GM12878 (cell line): ENCODE data around the gene SLC6A8. TPM values are rescaled to one million over a fixed set of nuclear protein-coding genes. Genes with fewer than 3 reads are reported as not detected.

Experiments
- ATAC-seq: fragments of 200-7000 bp; cut with Tn5 transposase; 3 replicates; pipeline ENCODE4 v1.9.1; 2020; ENCODE audit warnings: mild to moderate bottlenecking, moderate library complexity
- BruUV-seq: library from RNA; stranded (reverse); fragments of 400-500 nt; replicated peaks from 2 replicates; lab custom pipeline; 2021; lab: Mats Ljungman, UMichigan
- CTCF ChIA-PET: fragments of 300-600 bp; sonication (Branson Sonifier 250); formaldehyde crosslinking; extraction: SDS; loops from one replicate; lab custom pipeline; 2021; ENCODE audit warnings: inconsistent platforms; lab: Yijun Ruan, JAX
- POLR2A ChIA-PET: fragments of 350-600 bp; formaldehyde crosslinking; extraction: SDS; loops from one replicate; lab custom pipeline; 2021; ENCODE audit warnings: inconsistent platforms; lab: Charles Lee
- RAD21 ChIA-PET: fragments of 300-600 bp; sonication (Branson Sonifier 250); formaldehyde crosslinking; loops from one replicate; lab custom pipeline; 2023; ENCODE audit warnings: antibody characterized with exemption; ENCODE audit not compliant: unreplicated experiment; lab: Charles Lee
- SMC1A ChIA-PET: fragments of 300-600 bp; sonication (Branson Sonifier 250); formaldehyde crosslinking; loops from one replicate; lab custom pipeline; 2023; ENCODE audit not compliant: unreplicated experiment, uncharacterized antibody; lab: Charles Lee
- DNase-seq: peaks from one replicate; pipeline ENCODE4 v3.0.0-alpha.2; 2011; ENCODE audit warnings: low read depth, low spot score
- FAIRE-seq: peaks from 3 replicates; lab custom pipeline; 2011; peaks lifted over from hg19 to GRCh38; lab: Jason Lieb, UNC
- H2AFZ ChIP-seq: 2 replicates; pipeline ENCODE4 v1.6.0; 2011; ENCODE audit warnings: low read depth, low read length, control low read depth; ENCODE audit not compliant: control insufficient read depth
- H3K27ac ChIP-seq: 2 replicates; pipeline ENCODE4 v1.5.1; 2011; ENCODE audit warnings: control low read depth; ENCODE audit not compliant: control insufficient read depth, insufficient read depth
- H3K27me3 ChIP-seq, 2 experiments: replicated peaks in 1 of 2; 2 replicates each; pipeline versions ENCODE4 v1.6.0 to v1.6.1; 2011; ENCODE audit warnings: low read length in 1 of 2; ENCODE audit not compliant: control insufficient read depth in 2 of 2, insufficient read depth in 2 of 2
- H3K36me3 ChIP-seq, 2 experiments: 2 replicates each; pipeline ENCODE4 v1.5.1; 2011; ENCODE audit warnings: low read length in 1 of 2; ENCODE audit not compliant: control insufficient read depth in 2 of 2, insufficient read depth in 2 of 2
- H3K4me1 ChIP-seq: 2 replicates; pipeline ENCODE4 v1.6.1; 2011; ENCODE audit warnings: mild to moderate bottlenecking, low read length, moderate library complexity, mixed read lengths; ENCODE audit not compliant: control insufficient read depth, insufficient read depth
- H3K4me2 ChIP-seq: 2 replicates; pipeline ENCODE4 v1.6.0; 2011; ENCODE audit warnings: control low read depth; ENCODE audit not compliant: control insufficient read depth, insufficient read depth
- H3K4me3 ChIP-seq: fragments of 200-600 bp; sonication (generic); 2 replicates; pipeline ENCODE4 v1.5.1; 2016
- H3K79me2 ChIP-seq: 2 replicates; pipeline ENCODE4 v1.6.0; 2011; ENCODE audit warnings: low read length; ENCODE audit not compliant: control insufficient read depth, insufficient read depth
- H3K9ac ChIP-seq: 2 replicates; pipeline ENCODE4 v1.8.0; 2011; ENCODE audit warnings: low read length, control low read depth, mixed read lengths; ENCODE audit not compliant: control insufficient read depth, insufficient read depth
- H3K9me3 ChIP-seq: replicated peaks from 3 replicates; pipeline ENCODE4 v1.5.1; 2011; ENCODE audit warnings: mild to moderate bottlenecking, low read length; ENCODE audit not compliant: control insufficient read depth, insufficient read depth
- H4K20me1 ChIP-seq: 2 replicates; pipeline ENCODE4 v1.6.0; 2011; ENCODE audit not compliant: control insufficient read depth, insufficient read depth
- CHD1 ChIP-seq: IDR thresholded peaks from 2 replicates; pipeline ENCODE4 v1.6.1; 2012; ENCODE audit warnings: low read depth, low read length, improper control_type of control experiment
- DPF2 ChIP-seq: fragments of 450-650 bp; IDR thresholded peaks from 2 replicates; pipeline ENCODE4 v1.6.1; 2017; ENCODE audit warnings: mild to moderate bottlenecking
- ETV6 ChIP-seq, 2 experiments: fragments of 450-650 bp in 1 of 2; IDR thresholded peaks in 1 of 2; conservative IDR thresholded peaks in 1 of 2; 2 replicates each; pipeline ENCODE4 v1.6.1; 2014; ENCODE audit warnings: antibody characterized with exemption in 1 of 2, borderline replicate concordance in 1 of 2, low read depth in 1 of 2, mild to moderate bottlenecking in 1 of 2, moderate library complexity in 1 of 2
- HDAC6 ChIP-seq: fragments of 200-600 bp; sonication (generic); IDR thresholded peaks from one replicate; pipeline ENCODE4 v1.8.0; 2017; ENCODE audit warnings: antibody characterized with exemption; ENCODE audit not compliant: unreplicated experiment
- HSF1 ChIP-seq: fragments of 150-350 bp; IDR thresholded peaks from 2 replicates; pipeline ENCODE4 v1.6.1; 2014; ENCODE audit warnings: mild to moderate bottlenecking, low read depth, low read length
- POU2F2 ChIP-seq: IDR thresholded peaks from 3 replicates; pipeline ENCODE4 v1.6.1; 2011; ENCODE audit warnings: low read depth, mild to moderate bottlenecking, low read length, borderline replicate concordance
- SMC3 ChIP-seq: IDR thresholded peaks from 2 replicates; pipeline ENCODE4 v1.6.1; 2011; ENCODE audit warnings: low read length, improper control_type of control experiment, borderline replicate concordance
- WGBS: methylation state at CpG from one replicate; pipeline ENCODE4 v1.1.6; 2016; ENCODE audit warnings: low lambda C conversion rate; ENCODE audit not compliant: insufficient replicate concordance, insufficient coverage; ENCODE audit errors: missing lambda C conversion rate; 5-methylcytosine and 5-hydroxymethylcytosine counted together
- in situ Hi-C: fragments of 300-500 bp; cut with MboI; formaldehyde crosslinking; loops from 9 replicates; pipeline ENCODE4 v1.14.3; 2018; ENCODE audit warnings: mixed read lengths
- intact Hi-C: fragments of 100-400 bp; cut with micrococcal nuclease; formaldehyde crosslinking; loops from one replicate; pipeline ENCODE4 v1.14.2; 2022; ENCODE audit not compliant: unreplicated experiment
- polyA plus RNA-seq, 11 experiments: library from polyadenylated mRNA; depleted of rRNA in 4 of 11; unstranded in 6 of 11; stranded (reverse) in 5 of 11; fragments of >200 nt; fragmentation: Nextera tagmentation in 4 of 11; fragmentation: Illumina TruSeq in 1 of 11; extraction: Ambion mirVana in 4 of 11; extraction: Trizol in 1 of 11; gene quantifications; 1 replicate in 1 of 11; 2 replicates in 10 of 11; pipeline versions ENCODE4 v1.2.1 to v1.2.3, GENCODE V29; 2011 to 2016; ENCODE audit warnings: inconsistent platforms in 2 of 11, missing spikeins in 2 of 11, low read depth in 1 of 11
- total RNA-seq, 4 experiments: library from RNA; depleted of rRNA in 3 of 4; stranded (reverse); fragments of >200 nt in 3 of 4; fragmentation: Illumina TruSeq in 1 of 4; extraction: Trizol in 1 of 4; gene quantifications; 2 replicates each; pipeline versions ENCODE4 v1.2.1 to v1.2.3, GENCODE V29; 2013 to 2021
- TF ChIP-seq, protein P1 (sequence below), 3 experiments: IDR thresholded peaks in 2 of 3; conservative IDR thresholded peaks in 1 of 3; 2 replicates each; pipeline ENCODE4 v1.5.1; 2011; ENCODE audit warnings: low read depth in 3 of 3, low read length in 3 of 3, mild to moderate bottlenecking in 3 of 3, control low read depth in 2 of 3, moderate library complexity in 2 of 3, inconsistent platforms in 1 of 3, mixed read lengths in 1 of 3; ENCODE audit not compliant: control insufficient read depth in 2 of 3, insufficient read depth in 1 of 3; ENCODE audit errors: extremely low read depth in 1 of 3
- TF ChIP-seq, protein P2 (sequence below): IDR thresholded peaks from 2 replicates; pipeline ENCODE4 v1.6.1; 2012; ENCODE audit warnings: low read length, inconsistent platforms
- TF ChIP-seq, protein P3 (sequence below): fragments of 450-650 bp; formaldehyde crosslinking; IDR thresholded peaks from 2 replicates; pipeline ENCODE4 v1.5.0; 2022; ENCODE audit warnings: mild to moderate bottlenecking, missing genetic modification characterization
- TF ChIP-seq, protein P4 (sequence below): IDR thresholded peaks from 2 replicates; pipeline ENCODE4 v1.6.1; 2012; ENCODE audit warnings: low read depth, low read length, improper control_type of control experiment

SLC6A8 gene
- total and polyA plus RNA-seq, 10 of the 15 experiments (the other 5 are each of a cell fraction or from before 2014, with no cell fraction given): 0.01 to 0.72 (median 0.17) TPM; not detected in 6

DNA sequence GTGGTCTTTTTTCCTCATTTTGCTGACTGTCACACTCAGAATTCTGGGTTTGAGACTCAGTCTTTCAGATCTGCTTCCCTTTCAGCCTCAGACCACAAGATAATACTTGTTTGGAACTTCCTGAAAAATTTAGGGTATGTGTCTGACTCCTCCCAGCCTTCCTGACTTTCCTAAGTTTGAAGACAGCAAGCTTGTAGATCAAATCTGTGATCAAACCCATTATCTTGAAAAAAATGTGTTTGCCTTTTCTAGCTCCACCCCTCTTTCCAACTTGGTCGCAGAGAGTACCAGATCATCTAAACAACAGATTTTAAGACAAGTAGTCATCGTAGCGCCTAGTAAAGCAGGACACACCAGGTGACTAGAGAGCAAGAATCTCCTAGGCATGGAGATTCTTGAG lies 26.5 kb downstream of the SLC6A8 start:
- no peak for FAIRE-seq
- Histone ChIP-seq H3K4me3 (no peak overlapping the region), H3K4me1 (no peaks in the 10 kb centered on the region), H3K79me2 (no peaks in the 10 kb centered on the region), H2AFZ (no peak overlapping the region), H3K27me3 (no peaks in the 10 kb centered on the region), H3K36me3 (peaks cover 0 to 14% of the 10 kb centered on the region in 2 experiments), H3K9me3 (no peaks in the 10 kb centered on the region), H3K27ac (no peak overlapping the region), H4K20me1 (no peaks in the 10 kb centered on the region), H3K9ac (no peak overlapping the region), H3K4me2 (no peak overlapping the region)
- 79% methylated on average over 3 of the region's 3 CpGs for WGBS
- in situ Hi-C loops: loop anchor here (10.0 kb wide), 1 partner anchor 109 kb away; no protein-coding TSS in a partner anchor
- BruUV-seq: no TSS peak
- intact Hi-C loops: no loop called here
- TF ChIP-seq CHD1 (no peak), DPF2 (no peak), POU2F2 (no peak), HDAC6 (no peak), ETV6 (conservative IDR thresholded peaks at IDR 0.05 in 1 of 2, IDR thresholded peaks at IDR 0.05 in 1 of 2; ENCODE audit: borderline replicate concordance in 1 of 2, low read depth in 1 of 2) (no peak), HSF1 (no peak), SMC3 (no peak)
- TF ChIP-seq, protein P1, sequence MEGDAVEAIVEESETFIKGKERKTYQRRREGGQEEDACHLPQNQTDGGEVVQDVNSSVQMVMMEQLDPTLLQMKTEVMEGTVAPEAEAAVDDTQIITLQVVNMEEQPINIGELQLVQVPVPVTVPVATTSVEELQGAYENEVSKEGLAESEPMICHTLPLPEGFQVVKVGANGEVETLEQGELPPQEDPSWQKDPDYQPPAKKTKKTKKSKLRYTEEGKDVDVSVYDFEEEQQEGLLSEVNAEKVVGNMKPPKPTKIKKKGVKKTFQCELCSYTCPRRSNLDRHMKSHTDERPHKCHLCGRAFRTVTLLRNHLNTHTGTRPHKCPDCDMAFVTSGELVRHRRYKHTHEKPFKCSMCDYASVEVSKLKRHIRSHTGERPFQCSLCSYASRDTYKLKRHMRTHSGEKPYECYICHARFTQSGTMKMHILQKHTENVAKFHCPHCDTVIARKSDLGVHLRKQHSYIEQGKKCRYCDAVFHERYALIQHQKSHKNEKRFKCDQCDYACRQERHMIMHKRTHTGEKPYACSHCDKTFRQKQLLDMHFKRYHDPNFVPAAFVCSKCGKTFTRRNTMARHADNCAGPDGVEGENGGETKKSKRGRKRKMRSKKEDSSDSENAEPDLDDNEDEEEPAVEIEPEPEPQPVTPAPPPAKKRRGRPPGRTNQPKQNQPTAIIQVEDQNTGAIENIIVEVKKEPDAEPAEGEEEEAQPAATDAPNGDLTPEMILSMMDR (IDR thresholded peaks at IDR 0.05 in 2 of 3, conservative IDR thresholded peaks at IDR 0.05 in 1 of 3; ENCODE audit: control insufficient read depth in 2 of 3, extremely low read depth in 1 of 3, insufficient read depth in 1 of 3, low read depth in 3 of 3, low read length in 3 of 3): no peak
- TF ChIP-seq, protein P2, sequence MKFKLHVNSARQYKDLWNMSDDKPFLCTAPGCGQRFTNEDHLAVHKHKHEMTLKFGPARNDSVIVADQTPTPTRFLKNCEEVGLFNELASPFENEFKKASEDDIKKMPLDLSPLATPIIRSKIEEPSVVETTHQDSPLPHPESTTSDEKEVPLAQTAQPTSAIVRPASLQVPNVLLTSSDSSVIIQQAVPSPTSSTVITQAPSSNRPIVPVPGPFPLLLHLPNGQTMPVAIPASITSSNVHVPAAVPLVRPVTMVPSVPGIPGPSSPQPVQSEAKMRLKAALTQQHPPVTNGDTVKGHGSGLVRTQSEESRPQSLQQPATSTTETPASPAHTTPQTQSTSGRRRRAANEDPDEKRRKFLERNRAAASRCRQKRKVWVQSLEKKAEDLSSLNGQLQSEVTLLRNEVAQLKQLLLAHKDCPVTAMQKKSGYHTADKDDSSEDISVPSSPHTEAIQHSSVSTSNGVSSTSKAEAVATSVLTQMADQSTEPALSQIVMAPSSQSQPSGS: no peak
- TF ChIP-seq, protein P3, sequence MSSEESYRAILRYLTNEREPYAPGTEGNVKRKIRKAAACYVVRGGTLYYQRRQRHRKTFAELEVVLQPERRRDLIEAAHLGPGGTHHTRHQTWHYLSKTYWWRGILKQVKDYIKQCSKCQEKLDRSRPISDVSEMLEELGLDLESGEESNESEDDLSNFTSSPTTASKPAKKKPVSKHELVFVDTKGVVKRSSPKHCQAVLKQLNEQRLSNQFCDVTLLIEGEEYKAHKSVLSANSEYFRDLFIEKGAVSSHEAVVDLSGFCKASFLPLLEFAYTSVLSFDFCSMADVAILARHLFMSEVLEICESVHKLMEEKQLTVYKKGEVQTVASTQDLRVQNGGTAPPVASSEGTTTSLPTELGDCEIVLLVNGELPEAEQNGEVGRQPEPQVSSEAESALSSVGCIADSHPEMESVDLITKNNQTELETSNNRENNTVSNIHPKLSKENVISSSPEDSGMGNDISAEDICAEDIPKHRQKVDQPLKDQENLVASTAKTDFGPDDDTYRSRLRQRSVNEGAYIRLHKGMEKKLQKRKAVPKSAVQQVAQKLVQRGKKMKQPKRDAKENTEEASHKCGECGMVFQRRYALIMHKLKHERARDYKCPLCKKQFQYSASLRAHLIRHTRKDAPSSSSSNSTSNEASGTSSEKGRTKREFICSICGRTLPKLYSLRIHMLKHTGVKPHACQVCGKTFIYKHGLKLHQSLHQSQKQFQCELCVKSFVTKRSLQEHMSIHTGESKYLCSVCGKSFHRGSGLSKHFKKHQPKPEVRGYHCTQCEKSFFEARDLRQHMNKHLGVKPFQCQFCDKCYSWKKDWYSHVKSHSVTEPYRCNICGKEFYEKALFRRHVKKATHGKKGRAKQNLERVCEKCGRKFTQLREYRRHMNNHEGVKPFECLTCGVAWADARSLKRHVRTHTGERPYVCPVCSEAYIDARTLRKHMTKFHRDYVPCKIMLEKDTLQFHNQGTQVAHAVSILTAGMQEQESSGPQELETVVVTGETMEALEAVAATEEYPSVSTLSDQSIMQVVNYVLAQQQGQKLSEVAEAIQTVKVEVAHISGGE (CRISPR knock-in tag): no peak
- TF ChIP-seq, protein P4, sequence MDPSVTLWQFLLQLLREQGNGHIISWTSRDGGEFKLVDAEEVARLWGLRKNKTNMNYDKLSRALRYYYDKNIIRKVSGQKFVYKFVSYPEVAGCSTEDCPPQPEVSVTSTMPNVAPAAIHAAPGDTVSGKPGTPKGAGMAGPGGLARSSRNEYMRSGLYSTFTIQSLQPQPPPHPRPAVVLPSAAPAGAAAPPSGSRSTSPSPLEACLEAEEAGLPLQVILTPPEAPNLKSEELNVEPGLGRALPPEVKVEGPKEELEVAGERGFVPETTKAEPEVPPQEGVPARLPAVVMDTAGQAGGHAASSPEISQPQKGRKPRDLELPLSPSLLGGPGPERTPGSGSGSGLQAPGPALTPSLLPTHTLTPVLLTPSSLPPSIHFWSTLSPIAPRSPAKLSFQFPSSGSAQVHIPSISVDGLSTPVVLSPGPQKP: no peak
- ChIA-PET SMC1A (no interaction called here), CTCF (no interaction called here), RAD21 (no interaction called here), POLR2A (no interaction called here)
- ATAC-seq: no peak
- no peak for DNase-seq
